ENCODE data around the gene IL17RC.
"Not testable (repeated sequence)": the region's sequence is repeated elsewhere in the genome, so short reads cannot be mapped to it uniquely, and the experiment has no call there.

The IL17RC gene

DNA sequence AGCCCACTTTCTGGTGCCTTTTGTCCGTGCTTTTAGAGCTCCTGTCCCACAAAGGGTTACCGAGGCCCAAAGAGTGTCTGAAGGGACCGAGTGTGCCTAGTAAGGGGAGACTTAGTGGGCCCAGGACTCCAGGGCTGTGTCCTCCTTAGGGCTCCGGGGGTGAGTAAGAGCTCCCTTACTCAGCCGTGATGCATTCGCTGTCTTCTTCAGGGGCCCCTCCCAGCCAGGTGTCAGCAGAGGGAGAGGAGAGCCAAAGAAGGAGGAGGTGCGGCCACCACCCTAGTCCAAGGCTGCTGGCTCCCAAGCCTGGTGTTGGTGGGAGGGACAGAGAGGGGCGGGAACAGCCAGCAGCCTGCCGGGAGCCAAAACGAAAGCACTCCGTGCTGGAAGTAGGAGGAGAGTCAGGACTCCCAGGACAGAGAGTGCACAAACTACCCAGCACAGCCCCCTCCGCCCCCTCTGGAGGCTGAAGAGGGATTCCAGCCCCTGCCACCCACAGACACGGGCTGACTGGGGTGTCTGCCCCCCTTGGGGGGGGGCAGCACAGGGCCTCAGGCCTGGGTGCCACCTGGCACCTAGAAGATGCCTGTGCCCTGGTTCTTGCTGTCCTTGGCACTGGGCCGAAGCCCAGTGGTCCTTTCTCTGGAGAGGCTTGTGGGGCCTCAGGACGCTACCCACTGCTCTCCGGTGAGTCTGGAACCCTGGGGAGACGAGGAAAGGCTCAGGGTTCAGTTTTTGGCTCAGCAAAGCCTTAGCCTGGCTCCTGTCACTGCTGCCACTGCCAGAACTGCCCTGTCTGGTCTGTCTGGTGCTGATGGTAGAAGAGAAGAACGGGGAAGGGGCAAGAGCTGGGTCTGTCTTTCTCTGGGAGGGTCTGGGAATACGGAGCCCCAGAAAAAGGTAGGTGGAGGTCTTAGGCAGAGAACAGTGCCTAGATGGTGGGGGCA lies at the start of gene IL17RC:
Gene IL17RC, plus strand, starts transcription at position 365 of the 947 bp plus-strand sequence. Its CDS starts 218 bp downstream, at position 583.
- DNase-seq = no peak

GRCh38 chr3:9867106-9867505 lies 49.8 kb upstream of the IL17RC start:
- no peak for DNase-seq

DNA sequence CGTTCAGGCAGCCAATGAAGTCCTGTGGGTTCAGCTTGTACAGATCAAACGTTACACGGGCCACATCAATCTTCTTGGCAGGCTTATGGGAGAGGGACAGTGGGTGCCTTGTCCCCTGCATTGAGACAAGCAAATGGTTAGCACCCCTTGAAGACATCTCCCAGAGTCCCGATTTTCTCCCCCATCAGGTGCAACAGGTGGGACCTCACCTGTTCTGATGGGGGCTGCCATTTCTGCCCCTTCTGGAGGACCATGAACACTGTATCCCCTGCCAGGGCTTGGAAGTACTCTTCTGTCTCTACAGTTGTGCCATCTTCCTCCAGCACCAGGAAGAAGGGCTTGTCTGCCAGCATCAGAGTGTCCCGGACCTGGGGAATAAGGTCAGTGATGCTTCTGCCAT lies 46.9 kb upstream of the IL17RC start:
- DNase-seq = no peak

DNA sequence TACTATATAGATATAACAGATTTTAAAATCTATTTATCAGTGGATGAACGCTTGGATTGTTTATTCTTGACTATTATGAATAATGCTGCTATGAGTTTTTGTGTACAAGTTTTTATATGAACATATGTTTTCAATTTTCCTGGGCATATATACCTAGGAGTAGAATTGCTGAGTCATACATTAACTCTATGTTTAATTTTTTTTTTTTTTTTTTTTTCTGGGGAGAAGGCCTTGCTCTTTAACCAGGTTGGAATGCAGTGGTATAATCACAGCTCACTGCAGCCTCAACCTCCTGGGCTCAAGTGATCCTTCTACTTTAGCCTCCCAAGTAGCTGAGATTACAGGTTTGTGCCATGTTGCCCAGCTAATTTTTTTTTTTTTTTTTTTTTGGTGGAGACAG lies 45.9 kb upstream of the IL17RC start:
- no peak for DNase-seq

DNA sequence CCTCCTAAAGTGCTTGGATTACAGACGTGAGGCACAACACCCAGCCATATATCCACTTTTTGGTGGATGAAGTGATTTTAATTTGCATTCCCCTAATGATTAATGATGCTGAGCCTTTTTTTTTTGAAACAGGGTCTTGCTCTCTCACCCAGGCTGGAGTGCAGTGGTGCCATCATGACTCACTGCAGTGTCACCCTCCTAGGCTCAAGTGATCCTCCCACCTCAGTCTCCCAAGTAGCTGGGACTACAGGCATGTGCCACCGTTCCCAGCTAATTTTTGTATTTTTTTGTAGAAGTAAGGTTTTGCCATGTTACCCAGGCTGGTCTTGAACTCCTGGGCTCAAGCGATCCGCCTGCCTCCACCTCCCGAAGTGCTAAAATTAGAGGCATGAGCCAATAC lies 44.8 kb upstream of the IL17RC start:
- not testable (repeated sequence) for DNase-seq

DNA sequence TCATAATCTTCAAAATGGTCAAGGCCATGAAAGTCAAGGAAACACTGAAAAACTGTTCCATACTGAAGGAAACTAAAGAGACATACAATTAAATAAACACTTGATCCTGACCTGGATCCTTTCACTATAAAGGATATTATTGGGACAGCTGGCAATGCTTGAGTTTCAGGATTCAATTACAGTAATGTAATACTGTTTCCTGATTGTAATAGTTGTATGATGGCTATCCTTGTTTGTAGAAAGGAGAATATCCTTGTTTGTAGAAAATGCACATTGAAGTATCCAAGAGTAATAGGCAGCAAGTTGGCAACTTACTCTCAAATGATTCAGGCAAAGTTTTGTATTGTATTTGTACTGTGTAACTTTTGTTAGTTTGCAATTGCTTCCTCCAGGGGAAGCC lies 41.5 kb upstream of the IL17RC start:
- DNase-seq = no peak

GRCh38 chr3:9876255-9876654 lies 40.6 kb upstream of the IL17RC start:
- not testable (repeated sequence) for DNase-seq

DNA sequence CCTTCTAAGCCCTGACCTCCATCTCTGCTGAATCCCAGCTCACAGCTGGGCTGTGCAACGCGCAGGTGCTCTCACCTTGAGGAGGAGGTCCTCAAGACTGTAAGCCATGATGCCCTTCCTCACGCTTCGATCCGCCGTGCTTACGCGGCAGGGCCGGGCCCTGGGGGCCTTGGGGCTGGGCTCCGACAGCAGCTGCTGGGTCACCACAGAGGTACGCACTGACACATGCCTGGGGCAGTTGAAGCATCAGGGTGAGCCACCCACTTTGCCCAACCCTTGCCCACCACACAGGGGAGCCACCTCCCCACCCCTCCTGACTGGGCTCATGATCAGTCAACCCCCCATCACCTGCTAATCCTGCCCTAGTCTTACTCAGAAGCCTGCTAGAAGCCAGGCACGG lies 39.9 kb upstream of the IL17RC start:
- DNase-seq = no peak

- DNase-seq = no peak
Measured at GRCh38 chr3:9878700-9879099, 38.2 kb upstream of the IL17RC start.

DNA sequence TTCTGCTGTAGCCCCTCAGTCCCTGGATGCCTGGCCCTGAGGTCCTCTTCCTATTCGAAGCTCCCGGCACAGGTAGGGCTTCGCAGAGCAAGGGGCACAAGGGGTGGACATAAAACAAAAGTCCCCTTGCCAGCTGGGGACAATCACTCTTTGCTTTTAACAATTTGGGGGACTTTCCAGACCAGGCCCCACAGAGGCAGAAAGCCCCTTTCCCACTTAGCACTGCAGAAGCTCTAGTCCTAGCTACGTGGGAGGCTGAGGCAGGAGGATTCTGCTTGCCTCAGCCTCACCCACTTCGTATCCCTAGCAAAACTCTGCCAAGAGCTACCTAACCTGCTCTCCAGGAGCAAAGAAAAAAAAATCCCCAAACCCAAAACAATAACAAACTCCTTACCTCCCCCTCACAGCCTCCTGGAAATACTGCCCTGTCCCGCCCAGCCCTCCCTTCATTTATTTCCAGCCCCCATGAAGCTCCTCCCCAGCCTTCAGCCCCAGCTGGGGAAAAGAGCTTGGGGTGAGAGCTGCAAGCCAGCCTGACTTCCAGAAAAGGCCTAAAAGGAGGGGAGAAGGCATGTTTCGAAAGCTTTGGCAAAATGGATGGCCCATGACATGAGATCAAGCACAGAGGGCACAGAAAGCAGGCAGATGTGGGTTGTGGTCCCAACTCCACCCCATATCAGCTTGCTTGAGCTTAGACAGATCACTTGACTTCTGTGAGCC lies 36.9 kb upstream of the IL17RC start, which contains the start of gene CIDEC:
Gene CIDEC, minus strand, starts transcription at position 424 of the 720 bp plus-strand sequence. CDS start 1,767 bp downstream, outside the sequence.
- no peak for DNase-seq

GRCh38 chr3:9881441-9881840 lies 35.5 kb upstream of the IL17RC start:
- DNase-seq = no peak

- DNase-seq = no peak
Measured at GRCh38 chr3:9883706-9884554, 33.0 kb upstream of the IL17RC start.

GRCh38 chr3:9884555-9885165 lies 32.2 kb upstream of the IL17RC start:
- no peak for DNase-seq

DNA sequence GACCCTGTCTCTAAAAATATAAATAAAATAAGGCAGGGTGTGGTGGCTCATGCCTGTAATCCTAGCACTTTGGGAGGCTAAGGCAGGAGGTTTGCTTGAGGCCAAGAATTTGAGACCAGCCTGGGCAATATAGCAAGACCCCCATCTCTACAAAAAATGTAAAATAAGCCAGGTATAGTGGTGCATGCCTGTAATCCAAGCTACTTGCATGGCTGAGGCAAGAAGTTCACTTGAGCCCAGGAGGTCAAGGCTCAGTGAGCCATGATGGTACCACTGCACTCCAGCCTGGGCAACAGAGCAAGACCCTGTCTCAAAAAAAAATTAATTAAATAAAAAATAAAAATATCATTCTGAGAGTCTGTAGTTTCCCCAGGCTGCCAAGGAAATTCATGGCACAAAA lies 30.6 kb upstream of the IL17RC start:
- DNase-seq = no peak

GRCh38 chr3:9887480-9887879 lies 29.4 kb upstream of the IL17RC start:
- DNase-seq = no peak

DNA sequence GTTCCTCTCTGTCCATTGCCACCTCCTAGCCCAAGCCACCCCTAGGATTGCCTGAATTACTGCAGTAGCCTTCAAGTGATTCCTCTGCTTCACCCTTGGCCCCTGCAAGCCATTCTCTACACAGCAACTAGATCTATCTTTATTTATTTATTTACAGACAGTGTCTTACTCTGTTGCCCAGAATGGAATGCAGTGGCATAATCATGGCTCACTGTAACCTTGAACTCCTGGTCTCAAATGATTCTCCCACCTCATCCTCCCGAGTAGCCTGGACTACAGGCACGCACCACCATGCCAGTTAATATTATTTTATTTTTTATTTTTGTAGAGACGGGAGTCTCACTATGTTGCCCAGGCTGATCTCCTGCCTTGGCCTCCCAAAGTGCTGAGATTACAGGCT lies 28.4 kb upstream of the IL17RC start:
- DNase-seq = no peak

DNA sequence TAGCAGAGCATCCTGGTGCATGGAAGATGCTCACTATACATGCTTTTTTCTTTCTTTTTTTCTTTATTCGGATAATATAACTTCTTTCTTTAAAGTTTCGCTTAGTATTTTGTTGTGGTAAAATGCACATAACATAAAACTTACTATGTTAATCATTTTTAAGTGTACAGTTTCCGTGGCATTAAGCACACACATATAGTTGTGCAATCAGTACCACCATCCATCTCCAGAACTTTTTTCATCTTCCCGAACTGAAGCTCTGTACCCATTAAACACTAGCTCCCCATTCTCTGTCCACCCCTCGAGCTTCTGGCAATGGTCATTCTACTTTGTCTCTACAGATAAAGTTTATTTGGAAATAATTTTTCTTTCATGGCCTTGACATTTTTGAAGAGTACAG lies 27.5 kb upstream of the IL17RC start:
- DNase-seq = no peak

DNA sequence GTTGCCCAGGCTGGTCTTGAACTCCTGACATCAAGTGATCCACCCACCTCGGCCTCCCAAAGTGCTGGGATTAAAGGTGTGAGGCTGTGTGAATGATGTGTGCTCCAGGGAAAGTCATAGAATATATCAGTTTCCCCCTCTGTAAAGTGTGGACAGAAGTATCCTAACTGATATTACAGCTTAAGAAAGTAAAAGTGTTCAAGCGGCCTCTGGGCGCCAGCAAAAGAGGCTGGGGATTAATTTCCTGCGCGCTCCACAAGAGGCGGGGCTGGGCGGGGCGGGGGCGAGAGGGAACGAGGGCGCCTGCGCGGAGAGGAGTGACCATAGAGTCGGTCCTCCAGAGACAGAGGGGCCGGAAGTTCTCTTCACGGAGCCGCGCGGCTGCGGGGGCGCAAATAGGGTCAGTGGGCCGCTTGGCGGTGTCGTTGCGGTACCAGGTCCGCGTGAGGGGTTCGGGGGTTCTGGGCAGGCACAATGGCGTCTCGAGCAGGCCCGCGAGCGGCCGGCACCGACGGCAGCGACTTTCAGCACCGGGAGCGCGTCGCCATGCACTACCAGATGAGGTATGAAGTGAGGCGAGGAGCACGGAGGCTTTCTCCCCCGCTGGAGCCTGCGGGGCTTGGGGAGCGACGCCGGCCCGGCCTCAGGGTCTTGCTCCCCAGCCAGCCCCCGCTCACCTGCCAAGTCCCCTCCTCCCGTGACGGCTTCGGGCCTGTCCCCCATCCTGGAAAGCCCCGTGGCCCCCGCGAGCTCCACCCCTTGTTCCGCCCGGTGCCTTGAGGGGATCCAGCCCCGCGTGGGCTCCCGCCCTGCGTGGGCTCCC lies 26.4 kb upstream of the IL17RC start, which contains the start of gene JAGN1:
Gene JAGN1, plus strand, starts transcription at position 362 of the 823 bp plus-strand sequence. Its CDS starts 113 bp downstream, at position 475.
- DNase-seq = no peak

DNA sequence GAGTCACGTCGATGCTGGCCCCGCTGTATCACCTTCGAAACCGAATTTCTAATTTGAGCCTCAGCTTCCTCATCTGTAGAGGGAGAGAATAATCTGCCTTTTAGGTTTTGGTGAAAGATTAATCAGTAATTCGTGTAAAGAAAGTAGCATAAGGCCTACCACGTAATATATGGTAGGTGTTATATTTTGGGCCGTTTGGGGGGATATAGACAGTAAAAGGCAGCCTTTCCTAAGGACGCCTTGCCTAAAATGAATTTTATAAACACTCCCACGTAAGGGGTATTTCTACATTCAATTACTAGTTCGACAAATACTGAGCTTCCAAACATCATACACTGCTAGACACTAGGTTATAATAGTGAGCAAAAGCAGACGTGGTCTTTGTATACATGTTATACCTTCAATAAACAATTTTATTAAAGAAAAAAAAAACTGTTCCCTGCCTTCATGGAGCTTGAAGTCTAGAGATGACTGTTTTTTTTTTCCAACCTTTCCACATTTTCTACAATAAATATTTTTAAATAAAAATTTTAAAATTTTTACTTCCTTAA lies 25.8 kb upstream of the IL17RC start:
- DNase-seq = no peak

DNA sequence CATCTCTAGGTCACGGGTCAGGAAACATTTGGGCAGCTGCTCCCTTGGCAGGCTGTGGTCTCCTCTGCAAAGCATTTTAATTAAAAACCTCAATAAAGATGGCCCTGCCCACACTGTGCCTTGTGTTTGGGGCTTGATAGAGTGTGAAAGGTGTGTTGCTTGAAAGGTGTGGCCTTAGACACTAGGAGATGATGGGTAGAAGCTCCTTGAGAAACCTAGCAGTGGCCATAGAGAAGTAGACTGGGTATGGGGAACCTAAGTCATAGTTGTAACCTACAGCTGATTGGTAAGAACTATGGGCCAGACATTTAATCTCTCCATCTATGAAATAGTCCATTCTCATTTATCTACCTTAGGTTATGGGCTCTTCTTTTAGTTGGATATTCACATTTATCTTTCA lies 23.2 kb upstream of the IL17RC start:
- DNase-seq = no peak

DNA sequence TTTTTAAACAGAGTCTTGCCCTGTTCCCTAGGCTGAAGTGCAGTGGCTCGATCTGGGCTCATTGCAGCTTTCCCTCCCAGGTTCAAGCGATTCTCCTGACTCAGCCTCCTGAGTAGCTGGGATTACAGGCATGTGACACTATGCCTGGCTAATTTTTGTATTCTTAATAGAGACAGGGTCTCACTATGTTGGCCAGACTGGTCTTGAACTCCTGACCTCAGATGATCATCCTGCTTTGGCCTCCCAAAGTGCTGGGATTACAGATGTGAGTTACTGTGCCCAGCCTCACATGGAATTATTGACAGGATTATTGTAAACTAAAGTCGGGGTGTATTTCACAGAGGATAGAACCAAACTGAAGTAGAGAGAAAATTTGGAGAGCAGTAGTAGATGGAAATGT lies 21.2 kb upstream of the IL17RC start:
- DNase-seq = not testable (repeated sequence)
